NCI-H524 (cell line): ENCODE measurements around the gene KLK6.

Source experiments
- DNase-seq, 2 experiments: peaks; one replicate each; lab custom pipeline; 2025; lab: John Stamatoyannopoulos, UW

Gene KLK6

DNA sequence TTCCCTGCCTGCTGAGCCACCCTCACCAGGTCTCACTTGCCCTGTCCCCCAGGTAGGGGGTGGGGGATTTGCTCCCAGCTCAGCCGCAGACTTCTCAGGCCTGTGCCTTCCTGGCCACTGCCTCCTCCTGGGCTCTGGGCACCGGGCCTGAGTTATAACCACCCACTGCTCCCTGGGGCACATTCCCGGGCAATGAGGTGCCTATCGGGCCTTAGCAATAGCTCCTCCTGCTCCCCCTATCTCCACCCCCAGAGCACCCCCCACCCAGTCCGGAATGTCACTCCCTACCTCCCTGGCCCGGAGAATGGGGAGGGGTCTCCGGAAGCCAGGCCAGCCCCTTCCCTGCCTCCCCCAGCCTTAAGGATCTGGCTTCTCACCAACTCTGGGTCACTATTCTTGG, 16.5 kb downstream of the KLK6 start, which contains the start of gene KLK5:
Gene KLK5 (minus strand): TSS at position 129 of the 400 bp plus-strand sequence. CDS start 381 bp downstream, outside the sequence.
- DNase-seq = no peak

DNA sequence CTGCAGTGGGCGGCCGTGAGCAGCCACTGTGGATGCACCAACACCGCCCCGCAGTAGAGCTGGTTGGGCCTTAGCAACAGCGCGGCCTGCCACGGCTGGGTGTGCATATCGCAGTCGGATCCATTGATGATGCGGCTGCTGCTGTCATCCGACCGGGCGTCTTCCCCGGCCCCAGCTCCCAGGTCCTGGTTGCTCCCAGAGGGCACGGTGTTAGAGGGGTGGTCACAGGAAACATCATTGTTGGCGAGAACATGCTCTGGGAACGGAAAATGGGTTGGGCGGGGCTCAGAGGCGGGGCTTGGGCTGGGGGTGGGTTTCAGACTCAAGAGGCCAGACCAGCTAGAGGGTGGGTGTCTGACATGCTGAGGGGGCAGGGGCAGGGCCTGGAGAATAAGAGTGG, 19.5 kb downstream of the KLK6 start:
- DNase-seq = no peak

DNA sequence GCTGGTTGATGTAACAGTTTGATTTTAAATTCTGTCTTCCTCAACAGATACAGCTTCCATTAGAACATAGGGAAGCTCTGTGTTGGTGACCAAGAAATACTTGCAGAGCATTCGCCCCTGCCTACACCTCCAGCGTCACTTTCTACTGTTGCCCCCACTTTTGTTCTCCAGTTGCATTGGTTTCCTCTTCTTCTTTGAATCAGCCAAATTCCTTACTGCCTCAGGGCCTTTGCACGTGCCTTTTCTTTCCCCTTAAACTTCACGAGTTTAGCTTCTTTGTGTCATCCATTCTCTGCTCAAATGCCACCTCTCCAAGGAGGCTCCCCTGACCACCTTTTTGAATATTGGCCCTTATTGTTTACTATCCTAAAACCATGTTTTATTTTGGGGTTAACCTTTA, 22.3 kb downstream of the KLK6 start:
- DNase-seq = no peak

DNA sequence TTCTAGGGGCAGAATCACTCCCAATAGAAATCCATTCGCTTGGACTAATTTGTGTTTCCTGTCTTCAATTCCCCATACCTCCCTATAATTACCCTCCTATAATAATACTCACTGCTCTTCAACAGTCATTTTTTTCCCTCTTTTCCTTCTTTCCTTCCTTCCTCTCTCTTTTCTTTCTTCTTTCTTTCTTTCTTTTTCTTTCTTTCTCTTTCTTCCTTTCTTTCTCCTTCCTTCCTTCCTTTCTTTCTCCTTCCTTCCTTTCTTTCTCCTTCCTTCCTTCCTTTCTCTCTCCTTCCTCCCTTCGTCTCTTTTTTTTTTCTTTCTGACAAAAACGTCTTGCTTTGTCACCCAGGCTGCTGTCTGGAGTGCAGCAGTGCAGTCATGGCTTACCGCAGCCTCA, 24.6 kb downstream of the KLK6 start:
- DNase-seq = no peak

DNA sequence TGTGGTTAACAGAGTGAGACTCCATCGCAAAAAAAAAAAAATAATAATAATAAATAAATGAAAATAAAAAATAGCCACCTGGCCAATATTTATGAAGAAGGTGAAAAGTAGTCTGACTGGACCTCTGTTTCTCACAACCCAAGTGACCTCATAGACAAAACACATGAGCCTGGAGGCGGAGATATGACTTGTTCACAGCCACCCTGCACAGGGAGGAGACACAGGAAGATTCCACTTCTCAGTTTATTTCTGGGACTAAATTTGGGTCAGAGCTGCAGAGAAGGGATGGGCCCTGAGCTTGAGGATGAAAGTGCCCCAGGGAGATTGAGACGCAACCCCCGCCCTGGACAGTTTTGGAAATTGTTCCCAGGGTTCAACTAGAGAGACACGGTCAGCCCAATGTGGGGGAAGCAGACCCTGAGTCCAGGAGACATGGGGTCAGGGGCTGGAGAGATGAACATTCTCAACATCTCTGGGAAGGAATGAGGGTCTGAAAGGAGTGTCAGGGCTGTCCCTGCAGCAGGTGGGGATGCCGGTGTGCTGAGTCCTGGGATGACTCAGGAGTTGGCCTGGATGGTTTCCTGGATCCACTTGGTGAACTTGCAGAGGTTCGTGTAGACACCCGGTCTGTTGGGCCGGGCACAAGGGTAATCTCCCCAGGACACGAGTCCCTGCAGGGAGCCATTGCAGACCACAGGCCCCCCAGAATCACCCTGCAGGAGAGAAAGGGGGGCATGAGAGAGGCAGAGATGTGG, 26.1 kb downstream of the KLK6 start:
- no peak for DNase-seq

DNA sequence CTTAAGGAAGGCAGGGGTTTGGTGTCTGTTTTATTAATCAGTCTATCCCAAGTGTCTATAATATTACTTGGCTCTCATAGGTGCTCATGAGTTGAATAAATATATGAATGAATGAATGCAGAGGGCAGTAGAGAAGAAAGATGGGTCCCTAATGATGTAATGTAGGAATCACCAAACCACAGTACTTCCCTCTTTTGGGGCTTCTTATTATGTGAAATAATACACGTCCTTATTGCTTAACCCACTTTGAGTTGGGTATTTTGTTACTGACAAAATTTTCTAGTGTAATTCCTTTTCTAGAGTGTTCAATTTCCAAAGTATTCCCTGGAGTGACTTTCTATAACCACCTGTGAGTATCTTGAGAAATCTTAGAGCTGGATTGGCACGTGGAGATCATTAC, 29.8 kb downstream of the KLK6 start:
- DNase-seq = no peak

DNA sequence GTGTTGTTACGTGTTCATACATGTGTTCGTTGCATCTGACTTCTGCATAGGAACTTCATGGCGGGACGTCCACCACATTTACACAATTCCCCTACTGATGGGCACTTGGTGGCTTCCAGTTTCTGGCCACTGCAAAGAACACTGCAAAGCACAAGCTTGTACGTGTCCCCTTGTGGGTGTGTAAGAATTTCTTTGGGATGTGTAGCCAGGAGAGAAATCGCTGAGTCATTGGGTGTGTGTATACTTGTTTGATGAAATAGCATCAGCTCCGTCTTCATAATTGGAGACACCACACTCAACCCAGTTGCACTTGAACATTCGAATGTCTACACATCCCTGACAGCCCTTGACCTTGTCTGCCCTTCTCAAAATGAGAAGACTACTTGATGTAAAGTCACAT, 35.8 kb downstream of the KLK6 start:
- no peak for DNase-seq

DNA sequence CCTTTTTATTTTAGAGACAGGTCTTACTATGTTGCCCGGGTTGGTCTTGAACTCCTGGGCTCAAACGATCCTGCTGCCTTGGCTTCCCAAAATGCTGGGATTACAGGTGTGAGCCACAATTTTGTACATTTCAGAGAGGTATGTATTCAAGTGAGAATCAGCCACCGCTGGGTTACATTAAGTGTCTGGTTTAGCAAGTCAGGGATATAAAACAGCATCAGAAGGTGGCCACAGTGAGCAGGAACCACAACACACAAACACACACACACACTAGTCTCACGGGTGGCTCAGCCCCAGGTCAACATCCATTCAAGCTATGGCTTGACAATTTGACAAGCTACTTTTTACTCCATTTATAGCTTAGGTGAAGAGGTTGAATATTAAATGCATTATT, 36.7 kb downstream of the KLK6 start:
- DNase-seq = no peak

DNA sequence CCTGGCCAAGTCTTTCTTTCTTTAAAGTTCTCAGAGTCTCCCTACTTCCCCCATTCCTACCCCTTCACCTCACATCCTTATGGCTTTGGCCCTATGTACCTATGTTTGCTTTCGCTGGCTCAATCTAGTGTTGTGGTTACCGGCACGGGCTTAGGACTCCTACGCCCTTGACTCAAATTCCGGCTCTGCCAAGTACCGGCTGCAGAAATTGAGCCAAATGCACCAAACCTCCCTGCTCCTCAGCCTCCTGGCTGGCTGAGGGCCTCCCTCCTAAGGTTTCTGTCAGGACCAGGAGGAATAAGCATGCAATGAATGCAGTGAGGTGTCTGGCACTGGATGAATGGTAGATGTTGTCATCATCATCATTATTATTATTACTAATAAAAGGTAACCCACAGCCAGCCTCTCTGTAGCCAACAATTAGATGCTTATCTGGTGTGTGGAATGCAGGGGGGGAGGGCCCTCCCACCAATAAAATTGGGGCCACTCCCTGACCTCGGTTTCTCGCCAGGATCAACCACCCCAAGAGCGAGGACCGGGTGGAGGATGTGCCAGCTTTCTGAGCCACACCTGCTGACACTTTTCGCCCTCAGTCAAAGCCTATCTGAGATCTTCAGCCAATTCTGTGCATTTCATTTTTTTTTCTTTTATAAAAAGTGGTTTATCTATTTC, 37.2 kb downstream of the KLK6 start:
- DNase-seq = no peak

DNA sequence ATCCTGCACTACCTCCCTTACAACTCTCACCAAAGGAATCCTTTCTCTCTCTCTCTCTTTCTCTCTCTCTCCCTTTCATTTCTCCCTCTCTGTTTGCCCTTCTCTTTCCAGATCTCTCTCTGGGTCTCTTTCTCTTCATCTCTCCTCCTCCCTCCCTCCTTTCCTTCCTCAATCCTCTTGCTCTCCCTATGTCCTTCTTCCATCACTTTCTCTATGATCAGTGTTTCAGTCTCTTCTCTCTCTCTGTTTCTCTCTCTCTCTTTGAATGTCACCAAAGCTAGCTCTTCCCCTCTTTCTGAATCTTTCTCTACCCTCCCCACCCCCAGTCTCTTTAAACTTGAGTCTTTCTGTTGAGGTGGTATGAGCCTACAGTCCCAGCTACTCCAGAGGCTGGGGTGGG, 38.4 kb downstream of the KLK6 start:
- DNase-seq = no peak

DNA sequence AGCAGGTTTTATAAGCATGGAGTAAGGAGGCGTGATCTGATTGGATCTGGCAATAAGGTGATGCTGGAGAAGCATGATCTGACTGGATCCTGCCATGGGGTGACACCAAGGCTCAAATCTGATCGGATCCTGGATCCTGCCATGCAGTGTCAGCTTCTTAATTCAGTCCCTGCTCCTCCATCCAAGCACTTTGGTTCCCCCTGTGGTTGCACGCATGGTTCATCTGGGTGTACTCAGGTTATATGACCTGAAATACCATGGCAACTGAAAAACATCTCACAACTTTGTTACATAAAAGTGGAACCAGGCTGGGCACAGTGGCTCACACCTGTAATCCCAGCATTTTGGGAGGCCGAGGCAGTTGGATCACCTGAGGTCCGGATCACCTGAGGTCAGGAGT, 40.6 kb downstream of the KLK6 start:
- DNase-seq = no peak

DNA sequence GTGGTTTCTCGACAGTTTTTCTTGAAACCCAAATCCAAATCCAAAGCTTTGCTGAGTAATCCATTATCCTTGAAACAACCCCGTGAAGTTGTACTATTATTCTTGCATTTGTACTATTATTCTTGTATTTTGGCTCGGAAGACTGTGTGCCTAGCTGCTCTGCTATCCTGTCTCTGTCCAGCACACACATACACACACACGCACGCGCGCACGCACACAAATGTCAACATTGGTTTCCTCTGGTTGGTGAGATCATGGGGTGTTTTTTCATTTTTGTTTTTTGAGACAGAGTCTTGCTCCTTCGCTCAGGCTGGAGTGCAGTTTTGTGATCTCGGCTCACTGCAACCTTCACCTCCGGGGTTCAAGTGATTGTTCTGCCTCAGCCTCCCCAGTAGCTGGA, 43.2 kb downstream of the KLK6 start:
- DNase-seq = no peak

DNA sequence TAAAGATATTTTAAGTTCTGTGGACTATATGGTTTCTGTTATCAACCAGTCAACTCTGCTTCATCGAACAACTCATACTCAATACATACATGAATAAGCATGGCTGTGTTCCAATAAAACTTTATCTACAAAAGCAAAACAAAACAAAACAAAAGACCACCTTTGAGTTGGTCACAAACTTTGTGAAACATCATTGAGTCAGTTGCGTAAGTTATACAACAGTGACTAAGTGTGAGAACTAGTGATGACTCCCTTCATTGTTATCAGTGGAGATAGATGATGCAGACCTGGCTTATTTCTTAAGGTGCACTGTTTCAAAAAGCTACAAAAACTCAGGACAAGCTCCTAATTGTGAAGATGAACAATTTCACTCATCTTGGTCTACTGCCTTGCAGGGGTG, 43.7 kb downstream of the KLK6 start:
- DNase-seq = no peak

DNA sequence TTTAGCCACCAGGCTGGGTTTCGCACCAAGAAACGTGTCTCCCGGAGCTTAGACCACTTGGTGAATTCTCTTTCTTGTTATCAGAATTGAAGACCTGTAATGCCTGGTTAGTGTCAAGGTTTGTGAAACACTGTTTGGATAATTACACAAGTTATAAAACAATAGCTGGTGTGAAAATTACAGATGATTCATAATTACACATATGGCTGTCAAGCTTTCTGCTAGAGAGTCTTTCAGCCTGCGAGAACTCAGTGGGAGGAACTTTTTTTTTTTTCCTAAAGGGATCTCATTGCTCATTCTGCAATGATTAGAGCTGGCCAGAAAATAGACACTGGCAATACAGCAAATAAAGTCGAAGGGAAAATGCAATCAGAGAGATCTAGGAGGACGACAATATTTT, 44.8 kb downstream of the KLK6 start:
- DNase-seq = no peak

DNA sequence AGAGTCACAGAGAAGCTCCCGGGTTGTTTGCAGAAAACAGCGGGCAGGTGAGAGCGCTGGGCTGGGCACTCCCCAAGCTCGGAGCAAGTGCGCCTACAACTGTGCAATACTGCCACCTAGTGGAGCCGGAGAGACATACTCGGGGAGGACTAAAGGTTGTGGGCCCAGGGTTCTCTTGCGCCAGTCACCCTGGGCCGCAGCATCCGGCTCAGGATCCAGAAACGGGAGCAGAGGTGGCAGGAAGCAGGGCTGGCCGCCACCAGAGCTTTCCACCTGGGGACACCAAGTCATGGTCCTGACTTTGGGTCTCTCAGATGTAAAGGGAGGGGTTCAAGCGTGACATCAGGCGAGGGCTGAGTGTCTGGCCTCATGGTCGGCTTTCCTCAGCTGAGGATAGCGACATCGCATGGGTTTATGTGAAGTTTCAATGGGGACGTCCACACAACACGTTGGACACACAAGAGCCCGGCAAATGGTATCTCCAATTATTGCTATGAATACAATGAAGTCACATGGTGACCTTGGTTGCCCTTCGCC, 47.0 kb downstream of the KLK6 start:
- DNase-seq = peak; percentile 65 to 77

DNA sequence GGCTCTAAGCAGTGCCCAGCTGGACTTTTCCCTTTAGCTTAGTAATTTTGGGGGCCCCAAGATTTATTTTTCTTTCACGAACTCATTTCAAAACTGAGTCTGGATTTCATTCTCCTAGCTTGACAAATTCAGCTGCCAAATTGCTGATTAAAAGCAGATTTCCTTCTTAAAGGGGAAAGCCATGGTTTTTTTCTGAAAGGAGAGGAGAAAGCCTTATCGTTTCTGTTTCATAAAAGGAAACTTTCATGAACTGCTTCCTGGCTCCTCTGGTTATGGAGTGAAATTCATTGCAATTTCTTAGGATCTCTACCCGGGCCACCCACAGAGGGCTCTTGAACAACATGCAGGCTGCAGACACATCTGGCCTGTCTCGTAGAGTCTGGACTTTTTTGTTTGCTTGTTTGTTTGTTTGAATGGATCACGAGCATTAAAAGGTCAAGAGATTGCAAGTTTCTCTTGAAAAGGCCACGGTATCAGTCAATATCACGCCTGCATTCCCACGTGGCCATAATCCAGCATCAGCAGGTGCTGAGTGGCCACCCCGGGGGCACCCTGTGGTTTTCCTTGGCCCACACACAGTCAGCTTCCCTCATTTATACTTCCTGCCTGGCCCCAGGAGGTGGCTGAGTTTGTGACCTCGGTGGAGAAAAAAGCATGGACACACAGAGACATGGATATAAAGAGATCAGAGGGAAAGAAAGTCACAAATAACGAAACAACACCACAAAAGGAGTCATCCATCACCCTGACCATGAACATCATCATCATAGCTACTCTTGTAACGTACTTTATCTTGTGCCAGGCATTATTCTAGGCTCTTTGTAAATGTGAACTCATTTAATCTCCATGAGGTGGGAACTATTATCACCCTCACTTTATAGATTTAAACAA, 47.7 kb downstream of the KLK6 start:
- DNase-seq = no peak

DNA sequence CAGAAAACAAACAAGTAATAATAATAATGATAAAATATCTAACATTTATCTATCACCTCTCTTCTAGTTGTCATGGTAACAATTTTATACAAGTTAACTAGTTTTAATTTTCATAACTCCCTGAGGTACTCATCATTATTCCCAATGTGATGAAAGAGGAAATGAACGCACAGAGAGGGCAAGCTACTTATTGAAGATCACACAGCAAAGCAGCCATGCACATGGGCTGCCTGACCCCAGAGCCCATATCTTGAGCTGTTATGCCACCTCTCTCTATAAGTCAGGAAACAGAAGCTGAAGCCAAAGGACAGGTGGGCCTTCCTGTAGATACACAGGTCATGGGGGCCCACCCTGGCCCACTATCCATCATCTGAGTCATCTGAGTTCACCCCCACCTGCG, 53.3 kb downstream of the KLK6 start:
- DNase-seq = no peak

DNA sequence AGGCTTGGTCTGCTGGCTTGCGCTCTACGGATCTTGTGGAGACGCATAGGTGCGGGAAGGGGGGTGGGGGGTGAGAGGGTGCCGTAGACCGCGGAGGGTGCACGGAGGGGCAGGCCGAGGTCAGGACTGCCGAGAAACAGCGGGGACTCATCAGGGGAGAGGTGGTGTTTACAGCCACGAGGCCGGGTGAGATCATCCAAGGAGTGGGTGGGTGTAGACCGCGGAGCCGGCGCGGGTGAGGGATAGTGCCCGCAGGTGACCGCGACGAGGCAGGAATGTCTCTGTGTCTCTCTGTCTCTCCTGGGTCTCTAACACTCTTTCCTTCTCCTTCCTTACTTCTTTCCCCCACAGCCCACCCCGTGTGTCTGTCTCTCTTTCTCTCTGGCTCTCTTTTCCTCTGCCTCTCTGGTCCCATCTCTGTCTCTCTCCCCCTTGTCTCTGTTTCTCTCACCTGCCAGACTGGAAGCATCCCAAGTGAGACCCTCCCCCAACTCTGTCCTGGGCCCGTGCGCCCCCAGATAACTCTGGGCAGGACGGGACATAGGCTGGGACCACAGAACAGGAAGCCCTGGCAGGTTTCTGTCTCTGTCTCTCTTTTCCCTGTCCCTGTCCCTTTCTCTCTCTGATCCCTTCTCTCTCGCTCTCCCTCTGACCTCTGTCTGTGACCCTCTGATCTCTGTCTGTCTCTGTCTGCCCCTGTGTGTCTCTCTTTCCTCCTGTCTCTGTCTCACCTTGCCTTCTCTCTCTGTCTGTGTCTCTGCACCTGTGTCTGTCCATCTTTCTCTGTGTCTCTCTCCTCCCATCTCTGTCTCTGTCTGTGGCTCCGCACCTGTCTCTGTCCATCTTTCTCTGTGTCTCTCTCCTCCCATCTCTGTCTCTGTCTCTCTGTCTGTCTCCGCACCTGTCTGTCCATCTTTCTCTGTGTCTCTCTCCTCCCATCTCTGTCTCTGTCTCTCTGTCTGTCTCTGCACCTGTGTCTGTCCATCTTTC, 56.4 kb downstream of the KLK6 start:
- no peak for DNase-seq

DNA sequence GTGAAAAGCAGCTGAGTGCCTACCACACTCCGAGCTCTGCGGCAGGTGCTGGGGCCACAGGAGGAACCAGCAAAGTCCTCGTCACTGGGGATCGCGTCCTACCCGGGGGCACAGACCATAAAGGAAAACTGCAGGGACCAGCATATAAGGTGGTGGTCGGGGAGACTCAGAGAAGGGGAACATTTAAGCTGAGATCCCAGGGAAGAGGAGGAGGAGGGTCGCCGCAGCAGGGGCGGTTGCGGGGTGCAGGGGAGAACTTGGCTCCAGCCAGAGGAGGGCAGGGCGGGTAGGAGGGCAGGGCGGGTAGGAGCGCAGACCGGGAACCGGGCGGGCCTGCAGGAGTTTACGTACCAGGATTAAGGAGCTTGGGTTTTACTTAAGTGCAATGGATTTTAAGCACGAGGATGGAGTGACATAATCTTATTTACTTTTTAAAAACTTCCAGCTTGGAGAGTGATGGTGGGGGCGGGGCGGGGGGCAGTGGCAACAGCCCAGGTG, 57.2 kb downstream of the KLK6 start:
- no peak for DNase-seq

DNA sequence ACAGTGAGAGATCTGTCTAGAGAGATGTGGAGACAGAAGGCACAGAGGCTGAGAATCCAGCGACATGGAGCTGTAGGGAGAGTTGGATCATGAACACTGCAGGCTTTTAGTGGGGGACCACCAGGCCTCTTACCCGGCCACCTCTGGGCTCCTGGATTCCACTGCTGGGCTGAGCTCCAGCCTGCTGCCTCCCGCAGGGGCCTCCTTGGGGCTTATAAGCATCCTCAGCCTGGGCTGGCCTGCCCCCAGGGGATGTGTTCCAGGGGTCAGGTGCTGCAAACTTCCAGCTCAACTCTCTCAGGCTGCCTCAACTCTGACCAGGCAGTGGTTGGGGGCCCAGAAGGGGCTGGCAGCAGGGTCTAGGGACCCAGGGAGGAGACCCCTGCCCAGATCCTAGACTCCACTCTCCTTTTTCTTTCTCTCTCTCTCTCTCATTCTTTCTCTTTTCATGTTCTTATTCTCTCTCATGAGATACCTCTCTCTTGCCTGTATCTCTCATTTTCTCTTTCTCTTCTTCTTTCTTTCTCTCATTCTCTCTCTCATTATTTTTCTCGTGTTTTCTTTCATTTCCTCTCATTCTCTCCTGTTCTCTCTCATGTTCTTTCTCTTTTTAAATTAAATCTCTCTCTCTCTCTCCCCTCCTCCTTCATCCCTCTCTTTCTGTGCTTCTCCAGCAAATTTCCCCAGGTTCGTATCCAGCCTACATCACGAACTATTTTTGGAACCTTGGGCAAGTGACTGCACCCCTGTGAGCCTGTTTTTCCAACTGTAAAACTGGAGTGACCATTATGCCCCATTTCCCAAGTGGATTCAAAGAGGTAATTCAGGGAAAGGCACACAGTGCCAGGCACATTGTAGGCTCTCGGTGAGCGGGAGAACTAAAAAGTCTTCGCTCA, 57.9 kb downstream of the KLK6 start, which contains the start of gene KLK4:
Gene KLK4 (minus strand): TSS at position 190 of the 896 bp plus-strand sequence. CDS start 657 bp downstream, outside the sequence.
- DNase-seq = no peak
